B cell (primary cell): Measurements from ENCODE around the gene PLCG2.

Experiments
- CTCF ChIP-seq: fragments of 200-600 bp; IDR thresholded peaks from one replicate; pipeline ENCODE4 v1.8.0; 2022; ENCODE audit warnings: antibody characterized with exemption, mild to moderate bottlenecking
- EZH2 ChIP-seq: IDR thresholded peaks from 2 replicates; pipeline ENCODE4 v1.6.1; 2012; ENCODE audit warnings: borderline replicate concordance, low read depth, mild to moderate bottlenecking, moderate library complexity, low read length; ENCODE audit not compliant: insufficient read depth, poor library complexity, severe bottlenecking

- TF ChIP-seq CTCF (no peak), EZH2 (no peak)
Observed at GRCh38 chr16:81869326-81869725, 90.2 kb downstream of the PLCG2 start.
